Daoy (cell line): Measurements from ENCODE around the gene NPIPA1. TPM values are rescaled to one million over a fixed set of nuclear protein-coding genes. Genes with fewer than 3 reads are reported as not detected.
"Not testable (repeated sequence)": the region's sequence is repeated elsewhere in the genome, so short reads cannot be mapped to it uniquely, and the experiment has no call there.

ENCODE experiments used
- DNase-seq: peaks from one replicate; pipeline ENCODE4 v3.0.0-alpha.2; 2015; ENCODE audit warnings: low read depth
- total RNA-seq: library from RNA; depleted of rRNA; stranded (reverse); fragments of >200 nt; shearing (Covaris generic); gene quantifications from 2 replicates; pipeline ENCODE4 v1.2.3, GENCODE V29; 2014

The NPIPA1 gene
- total RNA-seq, 1 experiment from 2014 or later, result 7.1 TPM

DNA sequence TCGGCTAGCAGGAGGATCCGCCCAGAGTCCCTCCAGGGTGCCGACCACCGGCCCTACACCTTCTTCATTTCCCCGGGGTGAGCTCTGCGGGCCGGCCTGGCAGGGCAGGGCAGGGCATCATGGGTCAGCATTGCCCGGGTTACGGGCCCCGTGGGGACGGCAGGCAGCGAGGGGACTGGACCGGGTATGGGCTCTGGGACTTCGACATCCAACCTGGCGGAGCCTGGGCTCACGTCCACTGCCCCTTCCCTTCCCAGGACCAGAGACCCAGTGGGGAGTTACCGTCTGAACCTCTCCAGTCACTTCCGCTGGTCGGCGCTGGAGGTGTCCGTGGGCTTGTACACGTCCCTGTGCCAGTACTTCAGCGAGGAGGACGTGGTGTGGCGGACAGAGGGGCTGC, 7.0 kb upstream of the NPIPA1 start:
- not testable (repeated sequence) for DNase-seq

DNA sequence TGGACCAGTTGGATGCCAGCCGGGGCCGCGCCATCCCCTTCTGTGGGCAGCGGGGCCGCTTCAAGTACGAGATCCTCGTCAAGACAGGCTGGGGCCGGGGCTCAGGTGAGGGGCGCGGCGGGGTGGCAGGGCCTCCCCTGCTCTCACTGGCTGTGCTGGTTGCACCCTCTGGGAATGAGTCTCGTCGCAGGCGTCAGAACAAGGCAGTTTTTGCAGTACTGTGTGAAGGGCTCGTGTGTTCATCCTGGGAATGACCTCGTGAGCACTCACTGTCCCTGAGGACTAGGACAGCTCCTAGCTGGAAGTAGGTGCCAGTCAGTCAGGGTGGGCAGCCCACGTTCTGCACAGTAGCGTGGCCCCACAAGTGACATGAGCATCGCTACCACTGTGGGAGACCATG, 6.3 kb upstream of the NPIPA1 start:
- DNase-seq, result not testable (repeated sequence)

DNA sequence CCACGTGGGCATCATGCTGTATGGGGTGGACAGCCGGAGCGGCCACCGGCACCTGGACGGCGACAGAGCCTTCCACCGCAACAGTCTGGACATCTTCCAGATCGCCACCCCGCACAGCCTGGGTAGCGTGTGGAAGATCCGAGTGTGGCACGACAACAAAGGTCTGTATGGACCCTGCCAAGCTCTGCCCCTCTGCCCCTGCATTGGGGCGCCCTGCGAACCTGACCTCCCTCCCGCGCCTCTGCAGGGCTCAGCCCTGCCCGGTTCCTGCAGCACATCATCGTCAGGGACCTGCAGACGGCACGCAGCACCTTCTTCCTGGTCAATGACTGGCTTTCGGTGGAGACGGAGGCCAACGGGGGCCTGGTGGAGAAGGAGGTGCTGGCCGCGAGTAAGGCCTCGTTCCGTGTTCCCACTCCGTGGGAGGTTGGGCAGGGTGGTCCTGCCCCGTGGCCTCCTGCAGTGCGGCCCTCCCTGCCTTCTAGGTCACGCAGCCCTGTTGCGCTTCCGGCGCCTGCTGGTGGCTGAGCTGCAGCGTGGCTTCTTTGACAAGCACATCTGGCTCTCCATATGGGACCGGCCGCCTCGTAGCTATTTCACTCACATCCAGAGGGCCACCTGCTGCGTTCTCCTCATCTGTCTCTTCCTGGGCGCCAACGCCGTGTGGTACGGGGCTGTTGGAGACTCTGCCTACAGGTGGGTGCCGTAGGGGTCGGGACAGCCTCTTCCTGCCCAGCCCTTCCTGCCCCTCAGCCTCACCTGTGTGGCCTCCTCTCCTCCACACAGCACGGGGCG, 4.5 kb upstream of the NPIPA1 start:
- not testable (repeated sequence) for DNase-seq

DNA sequence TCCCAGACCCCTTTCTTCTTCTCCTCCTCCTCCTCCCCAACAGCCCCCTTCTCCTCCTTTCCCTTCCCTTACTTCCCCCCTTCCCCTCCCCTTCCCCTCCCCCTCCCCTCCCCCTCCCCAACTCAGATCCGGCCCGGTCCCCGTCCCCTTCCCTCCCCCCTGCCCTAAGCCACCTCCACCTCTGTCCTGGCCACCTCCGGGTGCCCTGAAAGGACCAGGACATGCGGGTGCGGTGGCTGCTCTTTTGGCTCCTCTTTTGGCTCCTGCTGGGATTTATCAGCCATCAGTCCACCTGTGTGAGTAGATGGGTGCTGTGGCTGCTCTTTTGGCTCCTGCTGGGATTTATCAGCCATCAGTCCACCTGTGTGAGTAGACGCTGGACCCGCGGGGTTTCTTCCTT, 751 bp downstream of the NPIPA1 start:
- not testable (repeated sequence) for DNase-seq

DNA sequence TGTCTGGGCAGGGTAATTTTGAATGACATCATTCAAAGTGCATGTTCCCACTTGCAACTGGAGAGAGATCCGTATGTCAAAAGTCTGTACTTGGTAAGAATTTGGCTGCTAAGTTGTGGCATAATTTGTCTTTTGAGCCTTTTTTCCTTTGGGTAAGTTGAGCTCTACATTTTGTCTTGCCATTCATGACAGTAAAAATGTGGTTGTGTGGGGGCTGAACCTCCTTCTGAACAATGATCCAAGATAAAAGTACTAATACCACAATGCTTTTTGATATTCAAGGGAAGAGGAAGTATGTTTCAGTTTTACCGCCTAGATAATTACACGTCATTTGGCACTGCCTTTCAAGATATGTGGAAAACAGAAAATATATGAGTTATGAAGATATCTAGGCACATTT, 5.4 kb downstream of the NPIPA1 start:
- not testable (repeated sequence) for DNase-seq

DNA sequence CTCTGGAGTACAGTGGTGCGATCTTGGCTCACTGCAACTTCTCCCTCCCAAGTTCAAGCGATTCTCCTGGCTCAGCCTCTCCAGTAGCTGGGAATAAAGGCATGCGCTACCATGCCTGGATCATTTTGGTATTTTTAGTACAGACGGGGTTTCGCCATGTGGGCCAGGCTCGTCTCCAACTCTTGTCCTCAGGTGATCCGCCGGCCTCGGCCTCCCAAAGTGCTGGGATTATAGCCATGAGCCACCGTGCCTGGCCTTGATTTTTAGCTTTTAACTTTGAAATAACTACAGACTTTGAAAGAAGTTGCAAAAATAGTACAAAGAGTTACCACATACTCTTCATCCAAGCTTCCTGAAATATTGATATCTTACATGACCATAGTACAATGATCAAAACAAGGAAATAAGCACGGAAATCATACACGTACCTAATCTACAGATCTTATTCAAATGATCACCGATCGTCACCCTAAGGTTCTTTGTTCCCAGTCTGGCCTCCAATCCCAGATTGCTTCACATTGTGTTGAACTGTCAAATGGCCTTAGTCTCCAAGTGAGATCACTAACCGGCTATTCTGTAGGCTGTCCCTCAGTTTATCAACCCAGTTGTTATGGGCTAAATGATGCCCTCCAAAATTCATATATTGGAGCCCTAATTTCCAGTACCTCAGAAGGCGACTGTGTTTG, 18.4 kb downstream of the NPIPA1 start:
- DNase-seq, result no peak

DNA sequence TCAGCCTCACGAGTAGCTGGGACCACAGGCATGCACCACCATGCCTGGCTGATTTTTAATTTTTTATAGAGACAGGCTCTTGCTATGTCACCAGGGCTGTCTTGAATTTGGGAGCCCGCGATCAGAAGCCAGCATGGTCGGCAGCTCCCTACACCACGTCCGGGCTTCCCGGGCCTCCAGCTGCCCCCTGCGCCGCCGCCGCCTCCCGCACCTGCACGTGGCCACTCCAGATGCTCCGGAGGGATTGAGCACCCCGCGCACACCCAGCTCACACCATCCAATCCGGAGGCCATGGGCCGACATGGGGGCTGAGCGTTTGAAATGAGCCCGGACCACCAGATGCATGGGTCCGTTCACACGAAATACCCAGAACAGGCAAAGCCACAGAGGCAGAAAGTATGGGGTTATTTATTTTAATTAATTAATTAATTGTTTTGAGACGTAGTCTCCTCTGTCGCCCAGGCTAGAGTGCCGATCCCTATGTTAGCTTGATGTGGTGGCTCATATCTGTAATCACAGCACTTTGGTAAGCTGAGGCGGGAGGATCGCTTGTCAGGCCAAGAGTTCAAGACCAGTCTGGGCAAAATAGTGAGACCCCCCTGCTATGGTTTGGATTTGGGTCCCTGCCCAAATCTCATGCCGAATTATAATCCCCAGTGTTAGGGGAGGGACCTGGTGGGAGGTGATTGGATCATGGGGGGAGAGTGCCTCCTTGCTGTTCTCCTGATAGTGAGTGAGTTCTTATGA, 20.5 kb downstream of the NPIPA1 start:
- DNase-seq, result no peak

DNA sequence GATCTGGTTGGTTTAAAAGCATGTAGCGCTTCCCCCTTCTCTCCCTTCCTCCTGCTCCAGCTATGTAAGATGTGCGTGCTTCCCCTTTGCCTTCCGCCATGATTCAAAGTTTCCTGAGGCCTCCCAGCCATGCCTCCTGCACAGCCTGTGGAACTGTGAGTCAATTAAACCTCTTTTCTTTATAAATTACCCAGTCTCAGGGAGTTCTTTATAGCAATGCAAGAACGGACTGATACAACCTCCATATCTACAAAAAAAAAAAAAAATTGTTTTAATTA, 21.0 kb downstream of the NPIPA1 start:
- DNase-seq, result no peak

DNA sequence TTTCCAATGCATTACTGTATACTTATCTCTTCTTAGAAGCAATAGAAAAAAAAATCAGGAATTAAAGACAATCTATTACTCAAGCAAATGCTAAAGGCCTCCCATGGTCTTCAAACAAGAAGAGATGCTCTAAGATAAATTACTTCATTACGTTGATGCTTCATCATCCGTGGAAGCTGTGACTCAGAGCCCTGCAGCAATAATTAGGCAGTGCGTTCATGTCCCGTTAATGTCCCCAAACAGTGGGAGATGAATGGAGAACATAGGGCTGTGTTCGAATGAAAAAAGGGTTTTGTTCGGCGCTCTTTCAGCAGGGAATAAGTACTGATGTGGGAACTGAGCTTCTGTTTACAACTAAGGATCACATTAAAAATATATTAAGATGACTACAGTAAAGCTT, 21.7 kb downstream of the NPIPA1 start:
- DNase-seq, result no peak

DNA sequence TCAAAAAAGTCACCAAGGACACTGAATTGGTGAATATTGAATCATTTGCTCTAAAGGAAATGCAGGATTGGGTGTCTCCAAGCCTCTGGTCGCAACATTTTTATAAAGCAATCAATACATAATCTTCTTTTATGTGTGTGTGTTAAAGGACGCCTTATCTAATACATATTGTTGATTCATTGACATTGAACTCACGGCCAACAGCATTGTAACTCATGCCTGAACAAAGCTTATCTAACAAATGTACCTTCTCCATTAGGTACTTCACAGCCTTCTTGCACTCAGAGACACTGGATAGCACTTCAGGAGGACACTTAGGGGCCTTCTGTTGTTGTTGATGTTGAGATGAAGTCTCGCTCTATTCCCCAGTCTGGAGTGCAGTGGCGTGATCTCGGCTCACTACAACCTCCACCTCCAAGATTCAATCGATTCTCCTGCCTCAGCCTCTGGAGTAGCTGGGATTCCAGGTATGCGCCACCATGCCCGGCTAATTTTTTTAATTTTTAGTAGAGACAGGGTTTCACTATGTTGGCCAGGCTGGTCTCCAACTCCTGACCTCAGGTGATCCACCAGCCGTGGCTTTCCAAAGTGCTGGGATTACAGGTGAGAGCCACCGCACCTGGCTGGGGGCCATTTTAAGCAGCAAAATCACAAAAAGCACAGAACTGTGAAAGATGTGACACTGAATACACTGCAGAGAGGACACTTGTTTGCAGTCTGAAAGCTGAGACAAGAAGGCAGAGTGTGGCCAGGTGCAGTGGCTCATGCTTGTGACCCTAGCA, 24.4 kb downstream of the NPIPA1 start:
- DNase-seq, result no peak

DNA sequence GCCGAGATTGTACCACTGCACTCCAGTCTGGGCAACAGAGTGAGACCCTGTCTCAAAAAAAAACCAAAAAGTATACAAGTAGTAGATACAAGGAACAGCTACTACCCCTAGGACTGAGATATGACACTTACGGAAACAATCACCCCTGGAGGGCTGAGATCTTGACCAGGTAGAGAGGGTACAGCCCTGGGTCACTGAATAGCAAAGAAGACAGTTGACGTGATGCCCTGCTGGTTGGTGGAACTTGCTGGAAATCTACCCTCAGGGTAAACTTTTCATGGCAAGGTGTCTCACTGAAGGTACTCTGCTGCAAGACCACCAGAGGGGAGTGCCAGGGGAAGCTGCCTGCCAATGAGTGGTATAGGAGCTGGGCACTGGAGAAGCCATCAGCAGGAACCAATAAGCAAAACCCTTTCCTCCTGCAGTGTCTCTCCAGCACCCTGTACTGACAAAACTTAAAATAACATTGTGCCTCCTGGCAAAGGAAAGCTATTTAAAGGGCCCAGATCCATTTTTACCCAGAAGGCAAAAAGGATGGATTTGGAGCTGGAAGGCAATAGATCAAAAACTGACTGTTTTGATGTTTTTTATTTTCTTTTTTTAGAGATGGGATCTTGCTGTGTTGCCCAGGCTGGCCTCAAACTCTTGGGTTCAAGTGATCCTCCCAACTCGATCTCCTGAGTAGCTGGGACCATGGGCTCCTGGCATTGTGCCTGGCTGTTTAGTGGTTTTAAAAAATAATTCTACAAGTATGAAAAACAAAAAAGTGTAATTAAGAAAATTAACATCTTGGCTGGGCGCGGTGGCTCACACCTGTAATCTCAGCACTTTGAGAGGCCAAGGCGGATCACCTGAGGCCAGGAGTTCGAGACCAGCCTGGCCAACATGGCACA, 26.3 kb downstream of the NPIPA1 start:
- DNase-seq, result no peak

DNA sequence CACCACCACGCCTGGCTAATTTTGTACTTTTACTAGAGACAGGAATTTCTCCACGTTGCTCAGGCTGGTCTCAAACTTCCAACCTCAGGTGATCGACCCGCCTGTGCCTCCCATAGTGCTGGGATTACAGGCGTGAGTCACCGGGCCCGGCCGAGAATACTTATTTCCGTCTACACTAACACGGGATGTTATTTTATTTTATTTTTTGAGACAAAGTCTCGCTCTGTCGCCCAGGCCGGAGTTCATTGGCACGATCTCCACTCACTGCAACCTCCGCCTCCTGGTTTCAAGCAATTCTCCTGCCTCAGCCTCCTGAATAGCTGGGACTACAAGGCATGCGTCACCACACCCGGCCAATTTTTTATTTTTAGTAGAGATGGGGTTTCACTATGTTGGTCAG, 28.1 kb downstream of the NPIPA1 start:
- no peak for DNase-seq

DNA sequence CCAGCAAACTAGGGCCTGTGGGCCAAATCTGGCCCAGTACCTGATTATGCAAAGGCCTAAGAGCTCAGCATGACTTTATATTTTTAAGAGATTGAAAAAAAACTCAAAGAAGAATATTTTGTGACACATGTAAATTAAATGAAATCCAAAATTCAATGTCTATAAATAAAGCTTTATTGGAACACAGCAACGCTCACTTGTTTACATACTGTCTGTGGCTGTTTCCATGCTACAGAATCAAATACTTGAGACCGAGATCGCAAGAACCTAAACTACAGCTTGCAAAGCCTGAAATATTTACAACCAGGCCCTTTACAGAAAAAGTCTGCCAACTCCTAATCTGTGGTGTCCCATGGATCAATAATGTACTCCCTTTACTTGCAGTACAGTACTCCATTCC, 32.6 kb downstream of the NPIPA1 start:
- not testable (repeated sequence) for DNase-seq

DNA sequence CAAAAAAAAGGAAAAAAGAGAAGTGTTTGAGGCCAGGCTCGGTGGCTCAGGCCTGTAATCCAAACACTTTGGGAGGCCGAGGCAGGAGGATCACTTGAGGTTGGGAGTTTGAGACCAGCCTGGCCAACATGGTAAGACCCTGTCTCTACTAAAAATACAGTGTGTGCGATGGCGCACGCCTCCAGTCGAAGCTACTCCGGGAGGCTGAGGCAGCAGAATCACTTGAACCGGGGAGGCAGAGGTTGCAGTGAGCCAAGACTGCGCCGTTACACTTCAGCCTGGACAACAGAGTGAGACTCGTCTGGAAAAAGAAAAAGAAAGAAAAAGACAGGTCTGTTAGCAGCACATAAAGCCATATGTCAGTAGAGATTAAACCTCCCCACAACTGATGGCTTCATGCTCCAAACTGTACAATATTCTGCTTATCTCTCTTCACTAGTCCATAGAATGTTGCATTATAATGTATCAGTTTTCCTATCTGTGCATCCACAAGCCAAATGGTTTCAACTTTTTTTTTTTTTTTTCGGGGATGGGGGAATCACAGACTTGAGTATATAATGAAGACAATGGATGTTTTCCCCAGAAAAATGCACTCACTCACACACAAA, 34.5 kb downstream of the NPIPA1 start:
- not testable (repeated sequence) for DNase-seq

DNA sequence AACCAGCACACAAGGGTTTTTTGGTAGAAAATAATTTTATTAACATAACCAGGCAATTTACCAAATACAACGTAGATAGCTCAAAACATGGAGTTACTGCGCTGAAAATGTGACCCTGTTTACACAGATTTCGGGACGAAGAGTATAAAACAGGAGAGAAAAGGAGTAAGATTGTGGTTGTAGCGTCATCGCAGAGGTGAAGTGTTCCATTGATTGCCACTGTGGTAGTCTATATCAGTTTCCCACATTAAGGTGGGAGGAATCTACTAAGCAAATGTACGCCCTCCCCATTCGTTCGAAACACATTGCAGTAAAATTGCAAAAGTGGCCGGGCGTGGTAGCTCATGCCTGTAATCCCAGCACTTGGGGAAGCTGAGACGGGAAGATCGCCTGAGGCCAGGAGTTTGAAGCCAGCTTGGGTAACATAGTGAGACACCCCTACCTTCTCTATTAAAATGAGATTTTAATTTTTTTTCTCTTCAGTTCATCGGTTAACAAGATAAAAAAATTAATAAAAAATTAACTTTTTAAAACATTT, 36.6 kb downstream of the NPIPA1 start:
- DNase-seq, result not testable (repeated sequence)

DNA sequence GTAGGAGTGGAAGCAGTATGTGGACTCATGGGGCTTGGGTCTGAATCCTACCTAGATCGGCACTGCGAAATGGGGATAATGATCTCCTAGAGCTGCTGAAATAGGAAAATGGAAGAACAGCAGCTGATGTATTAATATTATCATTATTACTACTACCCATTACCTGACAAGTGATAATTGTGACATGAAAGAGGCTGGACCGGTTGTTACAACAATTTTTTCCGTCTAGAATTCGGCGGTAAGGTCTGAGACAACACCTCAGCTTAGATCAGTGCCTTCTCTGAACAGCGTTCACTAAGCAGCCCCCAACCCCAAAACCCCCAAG, 37.0 kb downstream of the NPIPA1 start:
- peak; percentile 87 for DNase-seq

DNA sequence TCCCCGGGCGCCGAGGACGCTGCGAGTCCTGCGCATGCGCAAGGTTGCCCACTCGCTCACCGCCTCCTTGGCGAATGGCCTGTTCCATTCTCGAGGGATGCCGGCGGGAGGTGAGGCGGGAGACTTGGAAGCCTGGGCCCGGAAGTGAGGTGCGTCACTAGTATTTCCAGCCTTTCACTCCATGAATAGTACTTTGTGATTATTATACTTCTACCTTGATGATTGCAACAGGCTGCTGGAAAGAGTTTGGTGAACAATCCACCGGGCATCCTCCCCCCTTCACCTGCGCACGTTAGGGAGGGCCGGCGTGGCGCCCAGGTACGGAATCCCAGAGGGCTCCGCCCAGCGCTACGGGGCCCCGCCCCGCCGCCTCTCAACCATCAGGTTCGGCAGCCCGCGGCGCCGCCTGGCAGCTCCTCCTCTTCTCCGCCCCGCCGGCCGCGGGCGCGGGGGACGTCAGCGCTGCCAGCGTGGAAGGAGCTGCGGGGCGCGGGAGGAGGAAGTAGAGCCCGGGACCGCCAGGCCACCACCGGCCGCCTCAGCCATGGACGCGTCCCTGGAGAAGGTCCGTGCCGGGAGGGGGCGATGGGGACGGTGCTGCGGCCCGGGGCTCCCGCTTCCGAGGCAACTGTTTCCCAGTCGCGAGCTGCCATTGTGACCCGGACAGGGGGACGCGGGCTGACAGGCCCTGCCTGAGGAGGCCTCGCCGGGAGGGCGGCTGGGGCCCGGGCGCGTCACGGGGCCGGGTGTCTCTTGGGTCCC, 37.6 kb downstream of the NPIPA1 start, which contains the start of gene PDXDC1:
PDXDC1 (plus strand) TSS at position 371 of the 762 bp plus-strand sequence; CDS start at position 545, 174 bp downstream.
- DNase-seq, result peak; percentile 98

DNA sequence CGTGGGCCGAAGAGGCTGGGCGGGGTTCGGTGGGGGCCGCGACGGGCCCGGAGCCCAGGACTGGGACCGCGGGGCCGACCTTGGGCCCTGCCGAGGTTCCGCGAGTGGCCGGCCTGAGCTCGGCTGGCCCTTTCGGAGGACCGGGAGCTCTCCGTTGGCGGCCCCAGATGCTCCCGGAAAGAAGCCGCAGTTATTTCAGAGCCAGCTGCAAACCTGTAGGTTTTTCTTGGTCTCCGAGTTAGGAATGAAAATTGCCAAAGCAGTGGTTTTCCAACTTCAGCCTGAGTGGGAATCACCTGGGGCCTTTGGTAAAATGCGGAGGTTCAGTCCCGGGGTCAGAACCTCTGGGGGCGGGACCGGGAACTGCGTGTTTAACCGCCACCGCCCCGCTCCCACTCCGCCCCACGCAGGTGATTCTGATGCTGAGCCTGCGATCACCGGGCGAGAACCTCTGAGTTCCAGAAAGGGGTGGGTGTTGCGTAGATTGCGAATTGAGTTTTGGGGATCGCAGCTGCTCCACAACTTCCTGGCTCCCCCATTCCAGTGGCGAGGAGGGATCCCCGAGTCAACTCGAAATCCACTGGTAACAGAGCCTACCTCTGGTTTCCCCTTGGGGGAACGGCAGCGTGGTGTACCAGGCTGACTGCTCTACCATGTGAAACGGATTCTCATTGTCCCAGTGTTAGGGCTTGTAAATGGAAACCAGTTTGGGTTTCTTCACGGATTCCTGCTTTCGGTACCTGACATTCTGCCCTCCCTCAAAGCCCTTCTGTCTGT, 38.4 kb downstream of the NPIPA1 start:
- DNase-seq, result peak; percentile 32
